GM21619 (cell line): ENCODE results near the gene TFPI2.
A peak's percentile ranks its signal among the peaks of the same experiment; 100 is the strongest.

Experiments used
- ATAC-seq: cut with Tn5 transposase; IDR thresholded peaks from one replicate; pipeline ENCODE4 v1.9.1; 2021; ENCODE audit not compliant: unreplicated experiment

The TFPI2 gene

DNA sequence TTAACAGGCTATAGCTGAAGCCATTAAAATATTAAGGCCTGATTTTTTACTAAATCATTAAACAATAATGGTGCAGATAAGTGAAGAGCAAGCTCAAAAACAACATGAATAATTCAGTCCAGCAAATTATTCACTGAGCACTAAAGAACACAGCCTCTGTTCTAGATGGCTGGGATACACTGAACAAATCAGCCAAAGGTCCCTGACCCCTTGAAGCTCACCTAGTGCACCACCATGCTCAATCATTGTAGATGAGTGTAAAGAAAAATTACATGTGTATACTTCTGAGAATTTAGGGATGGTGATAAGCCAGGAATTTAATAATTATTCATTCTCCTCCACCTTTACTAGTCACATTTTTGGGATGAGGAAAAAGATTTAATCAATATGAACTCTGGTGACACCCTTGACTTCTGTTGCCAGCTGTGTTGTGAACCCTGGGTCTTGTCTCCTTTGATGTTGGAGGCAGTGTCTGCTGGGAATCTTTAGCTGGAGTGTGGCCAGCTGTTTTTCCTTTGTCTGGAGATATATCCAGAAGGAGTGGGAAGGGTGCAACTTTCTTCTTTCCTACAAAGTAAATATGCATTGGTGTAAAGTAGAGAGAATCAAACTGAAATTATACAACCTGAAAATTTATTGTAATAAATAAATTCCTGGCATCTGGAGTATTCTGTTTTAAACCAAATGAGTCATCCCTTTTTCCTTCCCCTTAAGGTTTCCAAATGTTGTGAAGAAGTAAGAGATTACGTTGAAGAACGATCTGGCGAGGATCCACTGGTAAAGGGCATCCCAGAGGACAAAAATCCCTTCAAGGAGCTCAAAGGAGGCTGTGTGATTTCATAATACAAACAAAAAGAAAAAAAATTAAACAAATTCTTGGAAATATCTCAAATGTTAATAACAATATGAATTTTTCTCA is 19.8 kb upstream of the TFPI2 start:
- no peak for ATAC-seq

DNA sequence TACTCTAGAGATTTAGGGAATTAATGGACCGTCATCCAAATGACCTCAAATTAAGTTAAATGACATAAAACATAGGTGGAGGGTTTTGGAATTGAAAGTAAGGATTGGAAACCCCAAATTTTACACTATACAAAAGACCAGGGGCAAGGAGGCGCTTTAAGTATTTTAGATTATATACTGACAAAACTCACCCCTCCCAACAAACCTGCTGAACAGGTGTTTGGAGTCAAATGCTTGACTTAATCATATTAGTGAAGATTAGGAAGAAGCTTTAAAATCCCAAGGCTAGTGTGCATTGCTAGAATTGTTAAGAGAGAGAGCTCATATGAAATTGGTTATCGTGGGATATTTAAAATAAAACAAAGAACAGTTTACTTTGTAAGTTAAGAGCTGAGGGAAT is 15.7 kb upstream of the TFPI2 start, which contains the start of gene GNGT1:
GNGT1 (plus strand) TSS at position 301 of the 400 bp plus-strand sequence. CDS start 180 bp downstream, outside the sequence.
- no peak for ATAC-seq

DNA sequence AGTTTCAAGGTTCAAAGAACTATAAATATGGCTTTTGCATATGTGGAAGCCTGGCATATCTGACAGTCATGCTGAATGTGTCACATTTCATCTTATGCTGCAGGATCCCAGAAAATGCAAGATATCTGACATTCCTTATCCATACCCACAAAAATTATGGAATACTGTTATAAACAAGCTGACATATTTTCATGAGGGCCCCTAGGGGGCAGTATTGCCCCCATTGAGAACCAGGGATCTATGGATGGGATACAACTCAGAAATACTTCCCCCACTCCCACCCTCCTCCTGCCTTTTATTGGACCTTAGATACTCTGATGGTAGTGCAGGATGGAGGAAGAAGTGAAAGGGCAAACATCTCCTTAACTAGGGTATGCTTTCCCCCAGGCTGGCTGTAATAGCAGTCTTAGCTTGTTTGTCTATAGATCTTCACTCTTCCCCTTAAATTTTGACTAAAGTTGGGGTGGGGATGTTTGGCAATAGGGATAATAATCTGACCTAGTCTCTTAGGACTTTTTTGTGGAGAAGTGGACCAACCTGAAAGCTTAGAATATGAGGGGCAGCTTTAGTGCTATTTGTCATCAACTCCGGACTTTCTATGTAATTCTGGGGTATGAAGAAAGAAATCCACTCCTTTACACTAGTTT is 12.3 kb upstream of the TFPI2 start:
- ATAC-seq, result no peak

DNA sequence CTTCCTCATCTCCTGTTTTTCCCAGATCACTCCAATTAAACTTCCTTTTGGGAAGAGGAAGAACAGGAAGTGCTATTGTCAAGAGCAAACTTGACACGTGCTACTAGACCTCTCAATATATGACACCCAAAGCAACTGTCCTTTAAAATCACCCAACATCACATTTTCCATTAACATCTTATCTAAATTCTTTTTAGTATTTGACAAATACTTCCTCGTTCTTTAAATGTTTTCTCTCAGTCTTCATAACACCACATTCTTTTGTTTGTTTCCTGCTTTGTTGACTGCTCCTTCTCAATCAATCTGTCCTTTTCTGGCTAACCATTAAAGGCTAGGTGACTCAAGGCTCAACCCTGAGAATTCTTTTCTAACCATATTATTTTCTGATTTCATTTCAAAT is 7.1 kb upstream of the TFPI2 start:
- no peak for ATAC-seq

DNA sequence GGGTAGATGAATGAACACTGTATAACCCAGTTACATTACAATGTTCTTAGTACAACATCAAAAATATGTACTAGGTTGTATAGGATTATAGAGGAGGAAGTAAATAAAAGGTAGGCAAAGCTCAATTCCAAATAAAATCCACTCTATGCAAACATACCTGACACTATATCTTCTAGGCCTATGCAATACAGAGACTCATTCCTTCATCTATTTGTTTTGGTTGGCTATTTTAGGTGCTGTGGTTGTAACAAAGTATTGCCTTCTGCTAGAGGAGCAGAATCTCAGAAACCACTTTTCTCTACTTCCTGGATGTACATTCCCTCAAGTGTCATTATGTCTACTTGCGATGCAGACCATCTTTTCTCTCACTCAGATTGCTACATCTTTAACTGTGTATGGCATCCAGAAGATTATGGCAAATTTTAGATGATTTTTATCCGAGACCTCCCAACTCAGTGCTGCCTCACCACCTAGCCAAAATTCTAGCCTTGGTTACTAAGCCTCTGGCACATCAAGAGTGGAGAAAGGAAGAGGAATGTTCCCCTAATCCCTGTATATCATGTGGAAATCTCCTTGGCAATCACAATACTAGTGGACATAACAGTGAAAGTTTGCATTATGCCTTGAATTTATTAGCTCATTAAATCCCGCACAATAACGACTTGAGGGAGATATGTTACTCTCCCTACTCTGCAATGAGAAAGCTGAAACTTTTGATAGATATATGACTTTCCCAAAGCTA is 5.5 kb upstream of the TFPI2 start:
- no peak for ATAC-seq

DNA sequence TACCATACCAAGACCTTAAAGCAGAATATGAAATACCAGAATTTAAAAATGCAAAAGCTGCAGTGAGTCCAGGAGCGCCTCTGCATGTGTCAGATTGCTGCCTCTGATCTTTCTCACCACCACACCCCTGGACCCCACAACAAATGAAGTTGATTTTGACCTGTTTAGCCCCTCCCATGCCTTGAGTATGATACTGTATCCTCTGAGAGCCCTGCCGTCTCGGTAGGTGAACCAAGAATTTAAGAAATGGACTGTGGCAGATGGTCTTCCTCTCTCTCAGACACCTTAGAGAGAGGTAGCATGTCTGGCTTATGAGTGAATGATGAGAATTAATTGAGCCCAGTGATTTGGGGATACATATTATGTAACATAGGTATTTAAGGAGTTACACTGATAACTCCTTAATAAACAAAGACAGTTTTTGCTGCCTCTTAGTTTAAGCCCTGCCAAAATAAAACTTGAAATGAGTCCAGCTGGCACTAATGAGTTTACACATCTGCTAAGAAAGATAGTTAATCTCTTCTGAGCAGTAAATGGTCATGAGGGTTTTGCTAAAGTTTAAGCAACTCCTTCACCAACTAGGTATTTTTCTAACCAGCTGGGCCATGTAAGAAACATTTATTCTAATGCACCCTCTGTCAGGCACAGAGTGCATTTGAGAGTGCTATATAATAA is 4.5 kb upstream of the TFPI2 start:
- no peak for ATAC-seq

DNA sequence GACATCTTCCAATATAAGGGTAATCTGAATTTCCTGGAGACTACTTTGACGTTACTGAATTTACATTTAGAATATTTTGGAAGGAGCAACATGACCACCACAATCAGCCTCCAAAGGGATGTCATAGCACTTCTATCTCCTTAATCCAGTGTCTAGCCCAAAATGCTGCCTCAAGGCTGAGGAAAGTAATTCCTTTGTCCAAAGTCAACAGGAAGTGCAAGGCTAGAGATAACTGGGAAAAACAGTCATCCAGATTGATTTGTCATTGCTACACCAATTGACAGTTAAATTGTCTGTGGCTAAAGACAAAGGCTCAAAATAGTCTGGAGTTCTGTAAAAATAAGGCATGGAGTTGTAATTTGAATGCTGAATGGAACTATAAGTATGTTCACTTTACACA is 3.9 kb upstream of the TFPI2 start:
- ATAC-seq, result no peak

DNA sequence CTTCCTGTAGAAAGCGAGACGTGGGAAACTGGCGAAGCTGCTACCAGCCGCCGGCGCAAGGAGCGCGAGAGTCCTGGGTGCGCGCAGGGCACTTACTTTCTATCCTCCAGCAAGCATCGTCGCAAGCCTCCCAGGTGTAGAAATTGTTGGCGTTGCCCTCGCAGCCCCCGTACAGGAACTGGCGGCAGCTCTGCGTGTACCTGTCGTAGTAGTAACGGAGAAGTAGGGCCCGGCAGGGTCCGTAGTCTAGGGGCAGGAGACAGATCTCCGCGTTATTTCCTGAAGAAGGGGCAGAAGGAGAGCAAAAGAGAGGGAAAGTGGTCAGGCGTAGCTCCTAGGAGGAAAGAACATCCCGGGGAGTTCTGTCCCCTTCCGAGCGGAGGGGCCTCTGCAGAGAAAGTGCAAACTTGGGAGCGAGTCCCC is 501 bp downstream of the TFPI2 start:
- peak; percentile 70 for ATAC-seq

DNA sequence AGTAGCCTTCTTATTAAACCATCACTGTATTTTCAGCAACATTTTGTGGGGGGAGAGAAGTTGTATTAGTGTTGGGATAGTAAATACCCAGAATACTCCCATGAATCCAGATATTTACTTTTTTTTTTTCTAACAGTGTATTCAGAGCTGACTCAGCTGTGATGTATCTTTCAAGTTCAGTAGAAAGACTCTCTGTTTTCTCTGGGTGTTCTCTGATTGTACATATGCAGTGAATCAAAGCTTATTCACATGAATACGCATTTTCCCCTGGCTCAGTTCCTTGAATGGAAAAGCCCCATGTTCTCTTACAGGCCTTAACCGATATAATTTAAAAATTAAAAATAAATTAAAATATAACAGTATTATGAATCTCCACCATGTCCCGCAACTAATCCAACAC is 1.3 kb downstream of the TFPI2 start:
- no peak for ATAC-seq

DNA sequence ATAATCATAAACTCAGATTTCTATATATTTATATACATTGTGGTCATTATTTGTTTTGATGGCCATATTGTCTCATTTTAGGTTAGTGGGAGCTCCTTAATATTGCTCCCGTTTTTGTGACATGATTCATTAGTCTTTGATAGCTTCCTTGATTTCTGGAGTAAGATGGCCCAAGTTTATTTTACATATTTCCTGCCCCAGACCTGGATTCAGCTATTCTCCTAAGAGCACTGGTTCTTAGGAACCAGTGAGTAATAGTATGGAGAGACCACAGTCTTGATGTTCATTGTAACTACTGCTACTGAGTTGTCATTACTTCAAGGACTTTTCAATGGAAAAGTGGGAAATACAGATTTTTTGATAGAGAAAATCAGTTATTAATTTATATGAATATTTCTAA is 6.0 kb downstream of the TFPI2 start:
- no peak for ATAC-seq

DNA sequence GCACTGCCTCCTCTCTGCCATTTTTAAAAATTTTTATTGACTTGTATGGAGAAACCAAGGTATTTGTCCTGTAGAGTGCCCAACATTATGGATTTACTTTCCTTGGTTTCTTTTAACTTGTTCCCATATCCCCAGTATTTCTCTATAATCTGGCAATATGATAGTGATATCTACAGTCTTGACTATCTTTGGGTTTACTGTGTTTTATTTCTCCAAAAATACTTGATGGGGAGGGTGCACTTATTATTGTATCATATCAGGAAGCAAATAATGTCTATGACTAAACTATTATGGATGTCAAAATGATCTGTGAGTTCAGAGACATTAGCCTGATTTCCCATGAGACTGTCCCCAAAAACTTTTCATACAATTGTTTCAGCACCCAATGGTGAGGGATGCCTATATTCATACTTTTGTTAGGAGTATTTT is 6.6 kb downstream of the TFPI2 start:
- no peak for ATAC-seq

DNA sequence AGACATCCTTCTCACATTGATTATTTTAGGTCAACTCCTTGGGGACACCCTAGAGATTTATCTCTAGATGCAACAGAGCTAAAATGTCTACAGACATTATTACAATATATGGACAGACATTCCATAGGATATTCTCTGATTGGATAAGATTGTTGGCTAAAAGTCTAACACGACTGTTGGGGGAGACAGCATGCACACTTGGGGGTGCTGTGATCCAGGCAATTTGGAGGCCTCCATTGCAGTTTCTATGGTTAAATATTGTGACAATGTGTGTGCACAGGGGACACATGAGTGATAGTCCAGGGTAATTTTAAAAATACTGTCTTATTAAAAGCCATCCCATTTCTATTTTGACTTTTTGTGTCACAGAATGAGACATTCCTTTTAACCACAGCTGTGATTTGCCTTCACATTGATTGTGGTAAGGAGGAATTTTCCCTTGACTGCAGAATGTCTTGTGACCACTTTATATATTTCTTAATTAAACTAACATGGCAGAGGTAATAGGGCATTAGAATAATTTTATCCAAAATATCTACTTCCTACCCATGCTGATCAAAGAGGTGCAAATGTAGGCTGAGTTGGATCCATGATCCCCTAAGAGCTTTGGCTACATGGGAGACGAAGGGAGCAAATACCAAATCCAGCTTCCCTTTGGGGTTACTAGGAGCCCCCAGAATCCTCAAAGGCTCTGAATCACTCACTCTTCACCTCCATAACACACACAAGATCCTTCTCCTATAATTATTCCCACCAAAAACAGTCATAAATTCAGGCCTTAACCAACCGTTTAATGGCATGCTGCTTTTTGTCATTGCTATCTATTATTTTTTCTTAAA is 7.3 kb downstream of the TFPI2 start:
- no peak for ATAC-seq

DNA sequence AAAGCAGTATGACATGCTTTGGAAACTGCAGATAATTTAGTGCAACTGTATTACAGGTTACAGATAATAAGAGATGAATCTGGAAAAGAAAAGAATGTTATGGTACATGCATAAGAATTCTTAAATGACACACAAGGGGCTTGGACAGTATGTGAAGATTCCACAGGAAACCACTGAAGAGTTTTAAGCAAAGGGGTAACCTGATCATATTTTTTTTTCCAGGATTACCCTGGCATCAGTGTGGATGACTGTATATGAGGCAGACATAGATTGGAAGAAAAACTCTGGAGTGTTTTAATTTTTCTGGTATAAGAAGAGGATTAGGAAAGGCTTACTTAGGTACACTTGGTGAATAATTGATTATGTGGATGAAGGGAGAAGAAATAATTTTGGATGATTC is 8.1 kb downstream of the TFPI2 start:
- ATAC-seq, result no peak

DNA sequence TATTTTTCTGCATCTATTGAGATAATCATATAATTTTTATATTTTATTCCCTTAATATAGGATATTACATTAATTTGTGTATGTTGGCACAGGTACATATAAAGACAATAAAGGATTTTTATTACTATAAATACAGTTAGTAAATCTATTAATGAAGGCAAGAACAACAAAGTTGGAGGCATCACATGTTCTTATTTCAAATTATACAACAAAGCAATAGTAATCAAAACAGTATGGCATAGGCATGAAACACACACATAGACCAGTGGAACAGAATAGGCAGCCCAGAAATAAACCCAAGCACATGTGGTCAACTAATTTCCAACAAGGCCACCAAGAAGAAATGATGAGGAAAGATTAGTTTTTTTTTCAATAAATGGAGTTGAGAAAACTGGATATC is 11.2 kb downstream of the TFPI2 start:
- ATAC-seq, result no peak

DNA sequence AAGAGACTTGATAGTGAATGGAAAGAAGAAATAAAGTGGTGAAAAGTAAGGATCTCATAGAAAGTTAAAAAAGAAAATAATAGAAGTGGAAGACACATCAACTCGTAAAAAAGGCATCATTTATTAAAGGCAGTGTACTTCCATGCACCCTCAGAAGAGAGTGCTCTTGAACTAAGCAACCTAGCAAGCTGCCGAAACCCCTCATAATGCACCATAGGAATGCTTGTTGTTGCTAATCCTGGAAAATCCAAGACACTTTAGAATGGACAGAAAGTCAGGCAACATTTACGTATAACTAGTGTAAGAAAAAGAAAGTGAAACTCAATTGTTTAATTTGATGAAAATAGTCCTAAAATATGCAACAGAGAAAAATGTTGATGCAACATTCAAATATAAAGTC is 12.8 kb downstream of the TFPI2 start:
- no peak for ATAC-seq

DNA sequence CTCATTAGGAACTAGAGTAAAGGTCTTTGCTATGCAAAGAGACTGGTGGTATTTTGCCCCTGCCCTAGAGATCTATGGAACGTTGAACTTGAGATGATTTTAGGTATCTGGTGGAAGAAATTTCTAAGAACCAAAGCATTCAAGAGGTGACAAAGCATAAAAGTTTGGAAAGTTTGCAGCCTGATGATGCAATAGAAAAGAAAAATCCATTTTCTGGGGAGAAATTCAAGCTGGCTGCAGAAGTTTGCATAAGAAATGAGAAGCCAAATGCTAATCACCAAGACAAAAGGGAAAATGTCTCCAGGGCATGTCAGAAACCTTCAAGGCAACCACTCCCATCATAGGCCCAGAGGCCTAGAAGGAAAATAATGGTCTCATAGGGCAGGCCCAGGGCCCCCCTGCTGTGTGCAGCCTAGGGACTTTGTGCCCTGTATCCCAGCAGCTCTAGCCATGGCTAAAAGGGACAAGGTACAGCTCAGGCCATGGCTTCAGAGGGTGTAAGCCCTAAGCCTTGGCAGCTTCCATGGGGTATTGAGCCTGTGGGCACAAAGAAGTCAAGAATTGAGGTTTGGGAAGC is 16.5 kb downstream of the TFPI2 start:
- ATAC-seq, result no peak

DNA sequence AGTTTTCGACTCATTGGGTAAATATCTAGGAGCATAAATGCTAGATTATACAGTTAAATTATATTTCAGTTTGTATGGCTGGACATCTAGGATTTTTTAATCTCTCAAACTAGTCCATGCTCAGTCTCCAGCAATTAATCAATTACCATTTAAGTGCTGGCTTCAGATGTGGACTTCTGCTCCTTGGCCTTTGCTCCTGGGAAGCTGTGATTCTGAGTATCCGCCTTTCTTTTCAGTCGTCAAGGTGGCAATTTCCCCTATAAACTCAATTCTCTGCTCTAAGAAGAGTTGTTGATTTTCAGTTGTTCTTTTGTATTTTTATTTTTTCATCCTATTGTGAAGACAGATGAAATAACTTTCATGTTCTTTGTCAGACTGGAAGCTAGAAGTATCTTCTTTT is 23.7 kb downstream of the TFPI2 start:
- ATAC-seq, result no peak

DNA sequence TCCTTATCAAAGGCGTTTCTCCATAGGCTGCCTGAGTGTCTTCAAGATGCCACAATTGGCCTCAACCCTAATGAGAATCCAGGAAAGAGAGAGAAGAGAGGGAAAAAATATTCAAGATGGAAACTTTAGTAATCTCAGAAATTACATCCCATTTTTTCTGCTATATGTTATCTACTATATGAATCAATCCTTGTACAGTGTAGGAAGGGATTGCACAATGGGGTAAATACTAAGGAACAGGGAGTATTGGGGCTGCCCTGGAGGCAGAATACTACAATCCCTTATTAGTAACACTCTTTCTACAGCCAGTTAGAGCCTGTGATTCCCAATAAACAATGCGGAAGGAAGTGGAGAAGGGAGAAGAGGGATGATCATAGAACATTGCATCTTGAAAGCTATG is 27.9 kb downstream of the TFPI2 start:
- ATAC-seq, result no peak

DNA sequence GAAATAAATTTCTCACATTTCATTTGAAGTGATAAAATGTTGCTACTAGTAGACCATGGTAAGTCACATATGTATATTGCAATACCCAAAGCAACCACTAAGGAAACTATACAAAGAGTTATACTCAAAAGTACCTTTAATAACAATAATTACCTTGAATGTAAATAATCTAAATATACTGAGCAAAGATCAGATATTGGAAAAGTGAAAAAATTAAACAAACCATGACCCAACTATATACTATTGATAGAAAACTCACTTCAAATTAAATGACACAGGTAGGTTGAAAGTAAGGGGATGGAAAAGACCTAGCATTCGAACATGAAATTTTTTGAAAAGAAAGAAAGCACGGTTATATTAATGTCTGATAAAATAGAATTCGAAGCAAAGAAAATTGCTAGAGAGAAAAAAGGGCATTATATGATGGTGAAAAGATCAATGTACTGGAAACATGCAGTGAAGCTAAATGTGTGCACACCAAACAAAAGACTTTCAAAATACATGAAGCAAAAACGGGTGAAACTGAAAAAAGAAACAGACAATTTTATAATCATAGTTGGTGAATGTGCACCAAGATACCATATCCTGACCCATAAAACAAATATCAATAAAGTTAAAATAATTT is 29.1 kb downstream of the TFPI2 start:
- no peak for ATAC-seq
